HEK293T (cell line): ENCODE measurements around the gene OR10X1.

Source experiments
- ARNT ChIP-seq: fragments of 450-650 bp; IDR thresholded peaks from 2 replicates; pipeline ENCODE4 v1.6.1; 2017; ENCODE audit warnings: mild to moderate bottlenecking
- BHLHE40 ChIP-seq: fragments of 450-650 bp; IDR thresholded peaks from 2 replicates; pipeline ENCODE4 v1.6.1; 2016; ENCODE audit warnings: mild to moderate bottlenecking, moderate library complexity, borderline replicate concordance
- CTBP1 ChIP-seq: fragments of 450-650 bp; IDR thresholded peaks from 2 replicates; pipeline ENCODE4 v1.6.1; 2016; ENCODE audit warnings: borderline replicate concordance
- ELF4 ChIP-seq: fragments of 450-650 bp; IDR thresholded peaks from 2 replicates; pipeline ENCODE4 v1.6.1; 2017; ENCODE audit warnings: antibody characterized with exemption
- FOXA1 ChIP-seq: fragments of 450-650 bp; IDR thresholded peaks from 2 replicates; pipeline ENCODE4 v1.6.1; 2016; ENCODE audit warnings: mild to moderate bottlenecking
- FOXM1 ChIP-seq: fragments of 450-650 bp; IDR thresholded peaks from 2 replicates; pipeline ENCODE4 v1.6.1; 2017; ENCODE audit warnings: mild to moderate bottlenecking, borderline replicate concordance
- HDGF ChIP-seq: fragments of 450-650 bp; IDR thresholded peaks from 2 replicates; pipeline ENCODE4 v1.6.1; 2017; ENCODE audit warnings: antibody characterized with exemption, borderline replicate concordance
- L3MBTL2 ChIP-seq: fragments of 450-650 bp; conservative IDR thresholded peaks from 2 replicates; pipeline ENCODE4 v1.6.1; 2016; ENCODE audit warnings: mild to moderate bottlenecking
- LEF1 ChIP-seq: fragments of 450-650 bp; IDR thresholded peaks from 2 replicates; pipeline ENCODE4 v1.6.1; 2017; ENCODE audit warnings: mild to moderate bottlenecking, borderline replicate concordance
- NFRKB ChIP-seq: fragments of 450-650 bp; IDR thresholded peaks from 2 replicates; pipeline ENCODE4 v1.6.1; 2016; ENCODE audit warnings: mild to moderate bottlenecking, moderate library complexity
- TARDBP ChIP-seq: fragments of 450-650 bp; IDR thresholded peaks from 2 replicates; pipeline ENCODE4 v1.6.1; 2016
- ZNF384 ChIP-seq: fragments of 450-650 bp; IDR thresholded peaks from 2 replicates; pipeline ENCODE4 v1.6.1; 2016
- TF ChIP-seq, protein P1 (sequence below): fragments of 450-650 bp; IDR thresholded peaks from 2 replicates; pipeline ENCODE4 v1.6.1; 2016

- TF ChIP-seq BHLHE40 (no peak), ELF4 (no peak), FOXM1 (no peak), ARNT (no peak), FOXA1 (no peak), ZNF384 (no peak), HDGF (no peak), LEF1 (no peak), TARDBP (no peak), NFRKB (no peak), L3MBTL2 (no peak), CTBP1 (no peak)
- TF ChIP-seq, protein P1, sequence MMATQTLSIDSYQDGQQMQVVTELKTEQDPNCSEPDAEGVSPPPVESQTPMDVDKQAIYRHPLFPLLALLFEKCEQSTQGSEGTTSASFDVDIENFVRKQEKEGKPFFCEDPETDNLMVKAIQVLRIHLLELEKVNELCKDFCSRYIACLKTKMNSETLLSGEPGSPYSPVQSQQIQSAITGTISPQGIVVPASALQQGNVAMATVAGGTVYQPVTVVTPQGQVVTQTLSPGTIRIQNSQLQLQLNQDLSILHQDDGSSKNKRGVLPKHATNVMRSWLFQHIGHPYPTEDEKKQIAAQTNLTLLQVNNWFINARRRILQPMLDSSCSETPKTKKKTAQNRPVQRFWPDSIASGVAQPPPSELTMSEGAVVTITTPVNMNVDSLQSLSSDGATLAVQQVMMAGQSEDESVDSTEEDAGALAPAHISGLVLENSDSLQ: no peak
Observed at GRCh38 chr1:158552296-158552695, 27.4 kb downstream of the OR10X1 start.
